Brain microvascular endothelial cell (primary cell): ENCODE results near the gene FAM3C.
A peak's percentile ranks its signal among the peaks of the same experiment; 100 is the strongest.

Source experiments
- DNase-seq: peaks from one replicate; pipeline ENCODE4 v3.0.0-alpha.2; 2020
- H3K27ac ChIP-seq: fragments of 250-450 bp; sonication (Bioruptor Pico); 2 replicates; pipeline ENCODE4 v1.5.1; 2020; ENCODE audit warnings: mild to moderate bottlenecking, moderate library complexity
- H3K27me3 ChIP-seq: fragments of 250-450 bp; sonication (Bioruptor Pico); replicated peaks from 2 replicates; pipeline ENCODE4 v1.5.1; 2020; ENCODE audit warnings: mild to moderate bottlenecking
- H3K36me3 ChIP-seq: fragments of 250-450 bp; sonication (Bioruptor Pico); replicated peaks from 2 replicates; pipeline ENCODE4 v1.5.1; 2020; ENCODE audit warnings: mild to moderate bottlenecking
- H3K4me3 ChIP-seq: 2 replicates; pipeline ENCODE4 v1.5.1; 2011; ENCODE audit warnings: low read depth, mild to moderate bottlenecking, control low read depth, low read length, moderate library complexity
- in situ Hi-C: cut with HindIII; loops from 2 replicates; pipeline ENCODE4 v1.10.0; 2017; ENCODE audit warnings: low sequenced_read_pairs, low pct_ligation_motif_present
- TF ChIP-seq, protein P1 (sequence below): IDR thresholded peaks from 2 replicates; pipeline ENCODE4 v1.5.1; 2011; ENCODE audit warnings: low read depth, mild to moderate bottlenecking, moderate library complexity, low read length, control low read depth, inconsistent platforms; ENCODE audit errors: missing control alignments

The FAM3C gene

DNA sequence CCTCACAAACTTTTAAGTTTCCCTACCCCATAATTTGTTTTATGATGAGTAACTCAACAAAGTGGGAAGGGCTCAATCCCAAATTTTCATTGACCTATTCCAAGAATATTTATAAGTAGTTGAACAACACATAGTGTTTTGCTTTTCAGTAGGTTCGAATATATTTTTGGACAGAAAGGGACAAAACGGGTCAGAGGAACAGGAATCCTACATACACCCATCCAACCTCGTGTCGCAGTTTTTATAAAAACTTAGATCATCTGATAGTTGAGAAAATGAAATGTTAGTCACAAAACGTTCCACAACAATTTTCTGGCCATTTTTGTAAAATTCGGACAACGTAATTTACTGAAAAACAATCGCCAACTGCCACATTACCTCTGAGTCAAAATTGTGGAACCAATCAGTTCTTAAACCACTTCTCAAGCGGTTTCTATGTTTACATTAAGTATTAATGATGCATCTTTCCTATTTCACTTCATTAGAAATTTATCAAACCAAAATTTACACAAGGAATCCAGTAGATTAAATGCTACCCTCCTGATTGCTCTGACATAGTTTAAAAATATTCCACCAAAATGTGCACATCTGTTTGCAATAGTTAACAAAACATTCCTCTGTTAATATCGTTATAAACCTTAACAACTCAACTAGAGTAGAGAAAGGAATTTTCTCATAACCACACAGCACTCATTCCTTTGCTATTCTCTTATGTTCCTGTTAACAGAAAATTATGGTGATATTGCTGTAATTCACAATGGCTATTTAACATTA is 61.0 kb downstream of the FAM3C start:
- H3K27ac ChIP-seq, result no peak overlapping the region
- no peak overlapping the region for H3K4me3 ChIP-seq
- in situ Hi-C loops, result loop anchor here (25.0 kb wide), 2 partner anchors 198 to 348 kb away; partner anchors contain the start of gene CPED1
- TF ChIP-seq, protein P1, sequence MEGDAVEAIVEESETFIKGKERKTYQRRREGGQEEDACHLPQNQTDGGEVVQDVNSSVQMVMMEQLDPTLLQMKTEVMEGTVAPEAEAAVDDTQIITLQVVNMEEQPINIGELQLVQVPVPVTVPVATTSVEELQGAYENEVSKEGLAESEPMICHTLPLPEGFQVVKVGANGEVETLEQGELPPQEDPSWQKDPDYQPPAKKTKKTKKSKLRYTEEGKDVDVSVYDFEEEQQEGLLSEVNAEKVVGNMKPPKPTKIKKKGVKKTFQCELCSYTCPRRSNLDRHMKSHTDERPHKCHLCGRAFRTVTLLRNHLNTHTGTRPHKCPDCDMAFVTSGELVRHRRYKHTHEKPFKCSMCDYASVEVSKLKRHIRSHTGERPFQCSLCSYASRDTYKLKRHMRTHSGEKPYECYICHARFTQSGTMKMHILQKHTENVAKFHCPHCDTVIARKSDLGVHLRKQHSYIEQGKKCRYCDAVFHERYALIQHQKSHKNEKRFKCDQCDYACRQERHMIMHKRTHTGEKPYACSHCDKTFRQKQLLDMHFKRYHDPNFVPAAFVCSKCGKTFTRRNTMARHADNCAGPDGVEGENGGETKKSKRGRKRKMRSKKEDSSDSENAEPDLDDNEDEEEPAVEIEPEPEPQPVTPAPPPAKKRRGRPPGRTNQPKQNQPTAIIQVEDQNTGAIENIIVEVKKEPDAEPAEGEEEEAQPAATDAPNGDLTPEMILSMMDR, result no peak
- H3K27me3 ChIP-seq, result no peaks in the 10 kb centered on the region
- DNase-seq, result no peak
- no peaks in the 10 kb centered on the region for H3K36me3 ChIP-seq

DNA sequence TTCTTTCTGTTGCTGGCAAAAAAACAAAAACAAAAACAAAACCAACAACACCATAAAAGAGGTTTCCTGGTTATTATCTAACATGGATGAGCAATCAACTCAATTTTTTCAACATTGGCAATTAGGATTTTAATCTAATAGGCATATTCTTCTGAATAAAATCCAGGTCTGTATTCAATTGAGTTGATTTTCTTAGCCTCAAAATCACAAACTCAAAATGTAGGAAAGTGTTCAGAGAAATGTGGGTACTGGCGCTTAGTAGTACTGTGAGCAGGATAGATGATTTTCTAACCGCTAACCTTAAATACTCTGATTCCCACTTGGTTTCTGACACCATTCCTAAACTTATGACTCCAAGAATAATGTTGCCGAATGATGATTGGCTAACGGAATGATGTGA is 61.7 kb downstream of the FAM3C start:
- H3K27ac ChIP-seq, result no peak overlapping the region
- in situ Hi-C loops, result loop anchor here (25.0 kb wide), 2 partner anchors 197 to 347 kb away; partner anchors contain the start of gene CPED1
- DNase-seq, result no peak
- TF ChIP-seq, protein P1, result no peak
- H3K4me3 ChIP-seq, result no peak overlapping the region
- H3K27me3 ChIP-seq, result no peaks in the 10 kb centered on the region
- H3K36me3 ChIP-seq, result no peaks in the 10 kb centered on the region

DNA sequence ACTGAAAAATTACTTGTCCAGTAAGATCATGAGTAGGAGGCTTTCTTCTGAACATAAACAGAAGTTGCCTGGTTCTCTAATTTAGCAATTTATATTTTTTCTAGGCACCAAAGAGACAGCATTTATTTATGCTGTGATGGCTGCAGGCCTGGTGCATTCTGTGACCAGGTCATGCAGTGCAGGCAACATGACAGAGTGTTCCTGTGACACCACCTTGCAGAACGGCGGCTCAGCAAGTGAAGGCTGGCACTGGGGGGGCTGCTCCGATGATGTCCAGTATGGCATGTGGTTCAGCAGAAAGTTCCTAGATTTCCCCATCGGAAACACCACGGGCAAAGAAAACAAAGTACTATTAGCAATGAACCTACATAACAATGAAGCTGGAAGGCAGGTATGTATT is 64.5 kb downstream of the FAM3C start:
- Histone ChIP-seq H3K27me3 (no peaks in the 10 kb centered on the region), H3K27ac (no peak overlapping the region), H3K36me3 (no peaks in the 10 kb centered on the region), H3K4me3 (no peak overlapping the region)
- TF ChIP-seq, protein P1, result no peak
- in situ Hi-C loops, result loop anchor here (25.0 kb wide), 2 partner anchors 194 to 344 kb away; partner anchors contain the start of gene CPED1
- DNase-seq, result no peak

DNA sequence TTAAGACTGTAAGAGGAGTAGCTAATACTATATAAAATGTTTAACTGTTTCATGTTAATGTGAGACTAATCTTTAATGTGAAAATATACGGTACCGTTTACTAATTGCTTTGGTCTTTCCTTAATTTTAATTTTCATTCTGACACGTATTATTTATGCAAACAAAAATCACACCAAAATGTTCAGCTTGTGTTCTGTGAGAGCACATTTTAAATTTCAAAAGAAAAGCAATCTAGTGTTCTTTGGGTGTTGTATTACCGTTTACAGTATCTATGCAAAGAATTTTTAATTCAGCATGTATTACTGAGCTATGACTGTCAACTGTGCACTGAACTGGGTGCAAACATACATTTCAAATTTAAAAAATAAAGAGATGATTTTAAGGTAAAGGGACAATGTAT is 65.1 kb downstream of the FAM3C start:
- Histone ChIP-seq H3K4me3 (no peak overlapping the region), H3K36me3 (no peaks in the 10 kb centered on the region), H3K27me3 (no peaks in the 10 kb centered on the region), H3K27ac (no peak overlapping the region)
- no peak for DNase-seq
- in situ Hi-C loops, result loop anchor here (25.0 kb wide), 2 partner anchors 194 to 344 kb away; partner anchors contain the start of gene CPED1
- TF ChIP-seq, protein P1, result no peak

DNA sequence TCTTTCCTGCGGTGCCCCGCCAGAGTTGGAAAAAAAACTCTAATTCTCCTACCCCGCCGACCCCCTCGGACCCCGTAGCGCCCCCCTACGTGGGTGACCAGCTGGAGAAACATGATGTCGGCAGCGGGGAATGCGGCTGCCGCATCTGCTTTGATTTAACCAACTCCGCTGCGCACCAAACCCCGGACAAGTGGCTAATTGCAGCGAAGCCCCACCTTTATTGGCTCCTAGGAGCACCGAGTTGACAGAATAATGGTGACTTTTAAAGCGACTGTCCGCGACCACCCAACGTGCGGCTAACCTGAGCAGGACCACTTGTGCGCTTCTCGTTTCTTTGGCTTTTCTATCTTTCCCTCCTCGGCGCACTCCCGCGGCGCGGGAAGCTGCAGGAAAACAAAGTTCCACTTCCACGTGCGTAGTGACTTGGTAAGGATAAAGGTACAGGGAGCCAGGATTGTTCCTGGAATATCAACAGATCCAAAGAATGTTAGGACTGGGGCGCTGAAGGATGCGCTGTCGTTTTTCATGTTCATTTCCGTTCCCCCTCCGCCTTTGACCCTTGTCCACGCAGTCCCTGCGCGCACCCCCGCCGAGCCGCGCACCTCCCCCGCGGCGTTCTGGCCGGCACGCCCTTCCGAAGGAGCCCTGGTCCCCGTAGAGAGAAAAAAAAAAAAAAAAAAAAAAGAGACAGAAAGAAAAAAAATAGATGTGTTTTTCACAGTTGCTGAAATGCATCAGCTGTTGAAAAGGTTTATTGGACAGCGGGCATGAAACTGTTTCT is 65.9 kb downstream of the FAM3C start:
- no peak for DNase-seq
- Histone ChIP-seq H3K4me3 (peak overlapping the region; percentile 64), H3K27ac (no peak overlapping the region), H3K27me3 (no peaks in the 10 kb centered on the region), H3K36me3 (no peaks in the 10 kb centered on the region)
- TF ChIP-seq, protein P1, result peak; percentile 1
- in situ Hi-C loops, result loop anchor here (25.0 kb wide), 2 partner anchors 193 to 343 kb away; partner anchors contain the start of gene CPED1
